HepG2 (cell line): ENCODE results near the gene FAIM. TPM values are rescaled to one million over a fixed set of nuclear protein-coding genes. Genes with fewer than 3 reads are reported as not detected.

Experiments
- AHR ChIP-seq: IDR thresholded peaks from 2 replicates; pipeline ENCODE4 v1.6.1; 2018; ENCODE audit warnings: missing genetic modification reagents, missing compliant biosample characterization
- ATAD3A ChIP-seq: sonication (generic); formaldehyde crosslinking; IDR thresholded peaks from 2 replicates; pipeline ENCODE4 v1.4.0; 2020; ENCODE audit warnings: missing genetic modification reagents
- CEBPB ChIP-seq: IDR thresholded peaks from 2 replicates; pipeline ENCODE4 v1.6.1; 2011; ENCODE audit warnings: low read depth, low read length, improper control_type of control experiment, borderline replicate concordance
- GABPB1 ChIP-seq: IDR thresholded peaks from 2 replicates; pipeline ENCODE4 v1.6.1; 2016; ENCODE audit warnings: mild to moderate bottlenecking, missing genetic modification reagents, moderate library complexity, missing compliant biosample characterization
- GPBP1L1 ChIP-seq: sonication (generic); formaldehyde crosslinking; IDR thresholded peaks from 2 replicates; pipeline ENCODE4 v1.5.0; 2020; ENCODE audit warnings: mild to moderate bottlenecking, missing genetic modification reagents
- HCFC1 ChIP-seq: fragments of 150-350 bp; IDR thresholded peaks from 2 replicates; pipeline ENCODE4 v1.6.1; 2014; ENCODE audit warnings: low read depth, low read length
- KDM5A ChIP-seq: fragments of 200-600 bp; sonication (generic); IDR thresholded peaks from 2 replicates; pipeline ENCODE4 v1.7.0; 2018; ENCODE audit warnings: antibody characterized with exemption, mild to moderate bottlenecking, low read length, borderline replicate concordance
- NCOA5 ChIP-seq: sonication (generic); formaldehyde crosslinking; IDR thresholded peaks from 2 replicates; pipeline ENCODE4 v1.4.0; 2020; ENCODE audit warnings: missing genetic modification reagents
- NR2F1 ChIP-seq, 2 experiments: fragments of 450-650 bp in 1 of 2; formaldehyde crosslinking in 1 of 2; IDR thresholded peaks; 2 replicates each; pipeline versions ENCODE4 v1.5.0 to v1.6.1; 2016 to 2020; ENCODE audit warnings: mild to moderate bottlenecking in 1 of 2, missing compliant biosample characterization in 1 of 2, missing genetic modification reagents in 1 of 2, moderate library complexity in 1 of 2
- RAD51 ChIP-seq: fragments of 450-650 bp; IDR thresholded peaks from 2 replicates; pipeline ENCODE4 v1.6.1; 2016; ENCODE audit warnings: borderline replicate concordance
- RBM22 ChIP-seq: fragments of 200-400 bp; formaldehyde crosslinking; optimal IDR thresholded peaks from 2 replicates; pipeline ENCODE3; 2017; ENCODE audit warnings: mild to moderate bottlenecking, low read length, moderate library complexity
- SIX1 ChIP-seq: sonication (generic); formaldehyde crosslinking; IDR thresholded peaks from 2 replicates; pipeline ENCODE4 v1.4.0; 2020; ENCODE audit warnings: missing genetic modification reagents, borderline replicate concordance
- SPEN ChIP-seq: sonication (generic); formaldehyde crosslinking; IDR thresholded peaks from 2 replicates; pipeline ENCODE4 v1.5.1; 2020; ENCODE audit warnings: low read depth, mild to moderate bottlenecking, missing genetic modification reagents
- TFE3 ChIP-seq: IDR thresholded peaks from 2 replicates; pipeline ENCODE4 v1.6.1; 2016
- TGIF2 ChIP-seq: IDR thresholded peaks from 2 replicates; pipeline ENCODE4 v1.6.1; 2016; ENCODE audit warnings: control low read depth, missing compliant biosample characterization
- TP53 ChIP-seq: sonication (generic); formaldehyde crosslinking; conservative IDR thresholded peaks from 2 replicates; pipeline ENCODE4 v1.4.0; 2020; ENCODE audit warnings: missing genetic modification reagents
- TSC22D2 ChIP-seq: sonication (generic); formaldehyde crosslinking; IDR thresholded peaks from 2 replicates; pipeline ENCODE4 v1.5.1; 2020; ENCODE audit warnings: missing genetic modification reagents, mild to moderate bottlenecking, borderline replicate concordance
- YEATS4 ChIP-seq: sonication (generic); formaldehyde crosslinking; IDR thresholded peaks from 2 replicates; pipeline ENCODE4 v1.4.0; 2020; ENCODE audit warnings: missing genetic modification reagents, borderline replicate concordance
- ZNF138 ChIP-seq: sonication (generic); formaldehyde crosslinking; IDR thresholded peaks from 2 replicates; pipeline ENCODE4 v1.5.0; 2020; ENCODE audit warnings: mild to moderate bottlenecking, low read depth, missing genetic modification reagents
- ZNF20 ChIP-seq: sonication (generic); formaldehyde crosslinking; IDR thresholded peaks from 2 replicates; pipeline ENCODE4 v1.4.0; 2020; ENCODE audit warnings: mild to moderate bottlenecking, moderate library complexity, missing genetic modification reagents
- ZNF235 ChIP-seq: sonication (generic); formaldehyde crosslinking; IDR thresholded peaks from 2 replicates; pipeline ENCODE4 v1.8.1; 2023; ENCODE audit warnings: mild to moderate bottlenecking, missing genetic modification reagents, borderline replicate concordance
- ZNF264 ChIP-seq: sonication (generic); formaldehyde crosslinking; IDR thresholded peaks from 2 replicates; pipeline ENCODE4 v1.4.0; 2020; ENCODE audit warnings: missing genetic modification reagents
- ZNF282 ChIP-seq: fragments of 450-650 bp; IDR thresholded peaks from 2 replicates; pipeline ENCODE4 v1.6.1; 2018; ENCODE audit not compliant: partially characterized antibody
- ZNF446 ChIP-seq: sonication (generic); formaldehyde crosslinking; IDR thresholded peaks from 2 replicates; pipeline ENCODE4 v1.5.0; 2020; ENCODE audit warnings: mild to moderate bottlenecking, missing genetic modification reagents
- ZNF576 ChIP-seq: sonication (generic); formaldehyde crosslinking; IDR thresholded peaks from 2 replicates; pipeline ENCODE4 v1.4.0; 2020; ENCODE audit warnings: mild to moderate bottlenecking, missing genetic modification reagents
- ZNF597 ChIP-seq: sonication (generic); formaldehyde crosslinking; IDR thresholded peaks from 2 replicates; pipeline ENCODE4 v1.5.0; 2020; ENCODE audit warnings: missing genetic modification reagents
- ZNF652 ChIP-seq: IDR thresholded peaks from 2 replicates; pipeline ENCODE4 v1.6.1; 2016; ENCODE audit warnings: low read depth, borderline replicate concordance
- ZNF891 ChIP-seq: sonication (generic); formaldehyde crosslinking; IDR thresholded peaks from 2 replicates; pipeline ENCODE4 v1.5.0; 2020; ENCODE audit warnings: mild to moderate bottlenecking, missing genetic modification reagents
- polyA plus RNA-seq, 8 experiments: library from polyadenylated mRNA; depleted of rRNA in 3 of 8; stranded (reverse) in 7 of 8; unstranded in 1 of 8; fragments of >200 nt; fragmentation: Illumina TruSeq in 4 of 8; extraction: Trizol in 4 of 8; gene quantifications; 2 replicates each; pipeline versions ENCODE4 v1.2.1 to v1.2.3, GENCODE V29; 2011 to 2016; ENCODE audit warnings: low read depth in 4 of 8, missing spikeins in 1 of 8, mixed read lengths in 1 of 8; ENCODE audit not compliant: insufficient read depth in 1 of 8
- total RNA-seq, 5 experiments: library from RNA; depleted of rRNA; stranded (reverse); fragments of >200 nt; fragmentation: Illumina TruSeq; extraction: Trizol; gene quantifications; 2 replicates each; pipeline ENCODE4 v1.2.3, GENCODE V29; 2016; ENCODE audit warnings: low read depth in 1 of 5

Gene FAIM
- total and polyA plus RNA-seq, 2 of the 13 experiments (the other 11 are each of a cell fraction or from before 2014, with no cell fraction given), result 4.3 to 25.8 TPM

GRCh38 chr3:138608322-138609135 lies at the start of gene FAIM (continued):
- TF ChIP-seq GPBP1L1 (CRISPR knock-in tag) (no peak), NCOA5 (CRISPR knock-in tag) (no peak), TP53 (0 out of 2 replicates have a peak, but pooled peaks have one; percentile 44), RBM22 (peak; percentile 43), TFE3 (peak; percentile 56), ZNF446 (CRISPR knock-in tag) (0 out of 2 replicates have a peak, but pooled peaks have one; percentile 21), SIX1 (CRISPR knock-in tag) (no peak), ZNF576 (CRISPR knock-in tag) (peak; percentile 19; the same call in 1 of the 2 replicates), GABPB1 (CRISPR knock-in tag) (peak; percentile 73), YEATS4 (CRISPR knock-in tag) (peak; percentile 83), ZNF20 (CRISPR knock-in tag) (no peak), CEBPB (no peak), ATAD3A (CRISPR knock-in tag) (no peak), ZNF264 (0 out of 2 replicates have a peak, but pooled peaks have one; percentile 24), ZNF597 (CRISPR knock-in tag) (no peak), ZNF891 (CRISPR knock-in tag) (peak; percentile 21; the same call in 1 of the 2 replicates), NR2F1 (CRISPR knock-in tag; IDR thresholded peaks at IDR 0.05) (no peak), ZNF652 (CRISPR knock-in tag) (no peak), AHR (no peak; the same call in 1 of the 2 replicates), SPEN (CRISPR knock-in tag) (peak; percentile 86), RAD51 (no peak), KDM5A (no peak), TGIF2 (CRISPR knock-in tag) (no peak), ZNF138 (CRISPR knock-in tag) (no peak), ZNF235 (CRISPR knock-in tag) (no peak), ZNF282 (no peak), TSC22D2 (CRISPR knock-in tag) (peak; percentile 74; the same call in 1 of the 2 replicates), HCFC1 (no peak)
